NCI-H774 (cell line): ENCODE results near the gene DES.
A peak's percentile ranks its signal among the peaks of the same experiment; 100 is the strongest.
"Not testable (repeated sequence)": the region's sequence is repeated elsewhere in the genome, so short reads cannot be mapped to it uniquely, and the experiment has no call there.

Experiments
- DNase-seq: peaks from one replicate; lab custom pipeline; 2025; lab: John Stamatoyannopoulos, UW

DES gene

GRCh38 chr2:219399716-219400478 lies 18.3 kb upstream of the DES start:
- no peak for DNase-seq

DNA sequence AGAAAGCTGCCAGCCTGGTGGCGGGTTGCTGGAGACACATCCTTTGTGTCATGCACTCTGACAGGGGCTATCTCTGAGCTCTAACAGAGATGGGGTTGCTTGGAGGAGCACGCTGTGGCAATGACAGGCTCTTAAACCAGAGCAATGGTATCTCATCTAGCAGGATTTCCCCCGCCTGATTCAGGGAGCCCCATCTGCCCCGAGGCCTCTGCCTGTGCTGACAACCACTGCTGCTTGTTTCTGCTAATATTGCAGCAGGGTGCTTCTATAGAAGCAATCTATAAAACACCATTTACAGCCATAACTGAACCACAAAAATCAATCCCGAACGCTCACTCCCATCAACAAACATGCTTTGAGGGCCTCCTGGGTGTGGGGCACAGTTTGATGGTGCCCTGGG lies 17.6 kb upstream of the DES start:
- no peak for DNase-seq

GRCh38 chr2:219401606-219402005 lies 16.6 kb upstream of the DES start:
- no peak for DNase-seq

GRCh38 chr2:219402665-219403515 lies 15.3 kb upstream of the DES start:
- DNase-seq, result peak; percentile 56

DNA sequence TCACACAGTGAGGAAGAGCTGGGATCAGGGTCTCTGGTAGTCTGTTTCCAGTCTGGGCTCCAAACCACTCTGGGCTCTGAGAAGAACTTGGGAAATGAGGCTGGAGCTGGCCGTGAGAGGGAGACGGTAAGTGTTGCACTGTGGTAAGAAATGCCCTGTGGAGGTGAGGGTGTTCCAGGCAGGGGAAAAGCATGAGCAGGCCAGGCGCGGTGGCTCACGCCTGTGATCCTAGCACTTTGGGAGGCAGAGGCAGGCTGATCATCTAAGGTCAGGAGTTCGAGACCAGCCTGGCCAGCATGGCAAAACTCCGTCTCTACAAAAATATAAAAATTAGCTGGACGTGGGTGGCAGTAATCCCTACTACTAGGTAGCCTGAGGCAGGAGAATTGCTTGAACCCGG lies 14.3 kb upstream of the DES start:
- no peak for DNase-seq

- DNase-seq, result no peak
Measured at GRCh38 chr2:219404291-219404910, 13.8 kb upstream of the DES start.

DNA sequence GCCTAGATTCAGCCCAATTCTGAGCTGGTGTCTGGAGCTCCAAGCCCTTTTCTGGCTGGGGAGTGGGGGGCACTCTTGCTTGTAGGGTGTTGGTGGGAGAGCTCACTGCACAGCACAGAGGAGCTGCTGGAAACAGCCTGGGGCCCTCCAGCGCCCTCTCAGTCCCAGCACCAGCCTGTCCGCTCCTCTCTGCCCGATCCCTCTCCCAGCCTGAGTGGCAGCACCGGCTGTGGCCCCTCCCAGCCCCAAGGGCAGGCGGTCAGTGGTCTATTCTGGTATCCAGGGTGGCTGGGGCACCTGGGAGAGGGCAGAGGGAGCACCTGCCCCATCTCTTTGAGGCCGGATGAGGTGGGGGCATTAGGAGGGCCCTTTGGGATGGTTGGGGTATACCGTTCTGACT lies 13.2 kb upstream of the DES start:
- DNase-seq, result no peak

- DNase-seq, result no peak
Measured at GRCh38 chr2:219405451-219405850, 12.7 kb upstream of the DES start.

DNA sequence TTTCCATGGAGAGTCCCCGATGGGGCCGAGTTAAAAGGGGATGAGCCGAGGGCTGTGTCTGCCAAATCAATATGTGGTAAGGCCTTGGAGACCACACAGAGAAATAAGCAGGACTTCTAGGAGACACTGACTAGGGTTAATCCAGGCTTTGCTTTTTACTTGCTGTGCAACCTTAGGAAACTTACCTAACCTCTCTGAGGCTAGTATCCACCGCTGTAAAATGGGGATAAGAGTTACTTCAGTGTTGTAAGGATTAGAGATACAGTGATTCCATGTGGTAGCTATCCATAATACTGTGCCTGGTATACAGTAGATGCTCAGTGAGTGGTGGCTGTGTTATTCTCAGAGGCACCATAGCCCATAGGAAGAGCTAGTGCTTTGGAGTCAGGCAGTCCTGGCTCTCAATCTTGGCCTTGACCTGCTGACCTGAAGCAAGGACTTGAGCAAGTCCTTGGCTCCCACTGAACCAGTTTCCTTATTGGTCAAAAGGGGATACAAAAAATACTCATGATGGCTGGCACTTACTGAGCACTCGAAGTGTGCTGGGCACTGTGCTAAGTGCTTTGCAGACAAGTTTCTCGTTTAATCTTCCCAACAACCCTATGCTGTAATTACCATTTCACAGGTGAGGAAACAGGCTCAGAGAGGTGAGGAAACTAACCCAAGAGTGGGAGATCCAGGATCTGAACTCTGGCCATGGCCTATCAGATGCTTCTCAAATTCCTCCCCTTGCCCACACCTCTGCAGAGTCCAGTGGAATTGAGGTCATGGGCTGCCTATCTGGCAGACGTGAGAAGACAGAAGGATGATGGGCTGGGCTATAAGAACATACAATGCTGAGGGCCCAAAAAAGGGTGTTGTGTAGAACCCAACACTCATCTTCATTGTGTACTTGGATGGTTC lies 12.0 kb upstream of the DES start:
- no peak for DNase-seq

DNA sequence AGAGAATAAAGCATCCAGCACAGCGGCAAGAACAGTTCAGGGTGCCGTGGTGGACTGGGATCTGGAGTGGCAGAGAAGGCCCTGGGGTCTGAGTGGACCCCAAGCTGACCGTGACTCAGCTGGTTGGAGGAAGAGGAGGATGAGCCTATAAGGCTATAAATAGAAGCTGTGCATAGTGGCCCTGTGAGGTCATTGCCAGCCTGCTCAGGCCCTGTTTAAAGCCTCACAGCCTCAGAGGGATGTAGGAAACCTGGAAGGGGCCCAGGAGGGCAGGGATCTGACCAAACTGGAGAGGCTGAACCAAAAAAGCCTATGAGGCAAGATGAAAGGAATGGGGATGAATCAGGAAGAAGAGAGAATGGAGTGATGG lies 11.3 kb upstream of the DES start:
- DNase-seq, result no peak

- DNase-seq, result not testable (repeated sequence)
Measured at GRCh38 chr2:219407343-219407742, 10.8 kb upstream of the DES start.

- no peak for DNase-seq
Measured at GRCh38 chr2:219408204-219408603, 10.0 kb upstream of the DES start.

- no peak for DNase-seq
Measured at GRCh38 chr2:219408631-219409030, 9.5 kb upstream of the DES start.

- DNase-seq, result no peak
Measured at GRCh38 chr2:219409619-219410018, 8.6 kb upstream of the DES start.

DNA sequence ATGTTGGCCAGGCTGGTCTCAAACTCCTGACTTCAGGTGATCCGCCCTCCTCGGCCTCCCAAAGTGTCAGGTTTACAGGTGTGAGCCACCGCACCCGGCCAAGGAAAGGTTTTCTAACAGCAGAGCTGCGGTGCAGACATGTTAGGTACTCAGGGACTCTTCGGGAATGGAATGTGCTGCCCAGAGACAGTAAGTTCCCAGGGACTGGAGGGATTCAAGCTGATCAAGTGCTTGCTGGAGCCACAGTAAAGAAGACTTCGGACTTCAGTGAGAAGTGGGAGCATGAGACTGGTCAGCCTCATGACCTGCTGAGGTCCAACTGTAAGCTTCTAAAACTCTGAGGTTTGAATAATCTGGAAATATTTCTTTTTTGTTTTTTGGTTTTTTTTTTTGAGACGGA lies 7.8 kb upstream of the DES start:
- no peak for DNase-seq

- DNase-seq, result no peak
Measured at GRCh38 chr2:219414857-219415256, 3.3 kb upstream of the DES start.

DNA sequence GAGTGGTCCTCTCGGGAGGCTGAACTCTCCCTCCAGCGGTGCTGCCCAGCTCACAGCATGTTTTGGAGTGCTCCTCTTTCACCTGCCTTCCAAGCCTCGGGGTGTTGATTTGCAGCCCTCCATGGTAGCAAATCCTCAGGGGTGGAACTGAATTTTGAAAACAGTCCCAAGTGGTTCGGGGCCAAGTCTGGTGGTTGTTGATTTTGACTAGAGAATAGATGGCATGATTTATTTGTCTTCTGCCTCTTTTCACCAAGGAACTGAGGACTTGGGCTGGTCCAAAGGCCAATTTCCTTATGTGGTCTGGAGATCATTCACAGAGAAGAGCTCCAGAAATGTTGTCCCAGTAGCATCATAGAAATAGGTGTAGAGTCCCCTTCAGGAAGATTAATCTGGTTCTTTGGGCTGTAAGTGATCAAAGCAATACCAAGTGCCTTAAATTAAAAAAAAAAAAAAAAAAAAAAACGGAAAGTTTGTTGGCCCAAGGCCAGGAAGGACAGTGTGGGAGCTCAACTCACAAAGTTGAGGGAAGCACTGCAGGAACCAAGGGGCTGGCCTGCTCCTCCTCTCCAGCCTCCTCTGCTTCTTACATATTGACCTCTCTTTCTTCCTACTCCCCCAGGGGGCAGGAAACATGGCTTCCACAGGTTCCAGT lies 2.5 kb upstream of the DES start:
- DNase-seq, result no peak

DNA sequence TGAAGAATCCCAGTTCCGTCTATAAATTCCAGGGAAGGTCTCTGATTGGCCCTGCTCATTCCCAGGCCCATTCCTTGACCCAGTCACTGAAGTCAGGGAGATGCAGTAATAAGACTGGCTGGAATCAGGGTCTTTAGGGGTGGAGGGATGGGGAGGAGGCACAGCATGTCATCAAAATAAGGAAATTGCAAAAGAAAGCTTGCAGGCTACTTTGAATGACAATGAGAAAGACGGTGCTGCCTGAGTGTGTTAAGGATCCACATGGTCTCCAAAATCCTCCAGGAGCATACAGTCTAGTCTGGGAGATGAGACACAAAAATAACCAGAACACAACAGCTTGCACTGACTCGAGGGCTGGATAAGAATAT lies 2.0 kb upstream of the DES start:
- no peak for DNase-seq

DNA sequence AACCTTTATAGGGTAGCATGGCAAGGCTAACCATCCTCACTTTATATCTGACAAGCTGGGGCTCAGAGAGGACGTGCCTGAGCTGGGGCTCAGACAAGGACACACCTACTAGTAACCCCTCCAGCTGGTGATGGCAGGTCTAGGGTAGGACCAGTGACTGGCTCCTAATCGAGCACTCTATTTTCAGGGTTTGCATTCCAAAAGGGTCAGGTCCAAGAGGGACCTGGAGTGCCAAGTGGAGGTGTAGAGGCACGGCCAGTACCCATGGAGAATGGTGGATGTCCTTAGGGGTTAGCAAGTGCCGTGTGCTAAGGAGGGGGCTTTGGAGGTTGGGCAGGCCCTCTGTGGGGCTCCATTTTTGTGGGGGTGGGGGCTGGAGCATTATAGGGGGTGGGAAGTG lies 1.2 kb upstream of the DES start:
- DNase-seq, result no peak

DNA sequence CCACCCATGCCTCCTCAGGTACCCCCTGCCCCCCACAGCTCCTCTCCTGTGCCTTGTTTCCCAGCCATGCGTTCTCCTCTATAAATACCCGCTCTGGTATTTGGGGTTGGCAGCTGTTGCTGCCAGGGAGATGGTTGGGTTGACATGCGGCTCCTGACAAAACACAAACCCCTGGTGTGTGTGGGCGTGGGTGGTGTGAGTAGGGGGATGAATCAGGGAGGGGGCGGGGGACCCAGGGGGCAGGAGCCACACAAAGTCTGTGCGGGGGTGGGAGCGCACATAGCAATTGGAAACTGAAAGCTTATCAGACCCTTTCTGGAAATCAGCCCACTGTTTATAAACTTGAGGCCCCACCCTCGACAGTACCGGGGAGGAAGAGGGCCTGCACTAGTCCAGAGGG lies 803 bp upstream of the DES start:
- no peak for DNase-seq

DNA sequence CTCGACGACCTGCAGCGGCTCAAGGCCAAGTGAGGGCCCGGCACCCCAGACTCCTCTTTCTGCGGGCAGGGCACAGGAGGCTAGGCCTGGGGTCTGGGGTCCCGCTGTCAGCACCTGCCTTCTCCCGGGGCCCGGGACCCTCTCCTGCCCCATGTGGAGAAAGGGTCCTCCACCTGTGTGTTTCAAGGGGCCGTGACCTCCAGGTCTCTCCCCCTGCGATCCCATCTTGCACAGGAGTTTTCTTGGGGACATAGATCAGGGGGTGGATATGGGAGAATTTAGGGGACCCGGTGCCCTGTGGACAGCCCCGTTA lies 791 bp downstream of the DES start:
- DNase-seq, result no peak
